OCI-LY1 (cell line): Measurements from ENCODE around the gene CASP3.

Experiments
- H2AFZ ChIP-seq: fragments of 200-600 bp; sonication (generic), shearing (Covaris generic); 2 replicates; pipeline ENCODE4 v1.6.0; 2014; ENCODE audit warnings: antibody characterized with exemption, mild to moderate bottlenecking, low read length
- H3F3A ChIP-seq: fragments of 200-600 bp; sonication (generic), shearing (Covaris generic); 2 replicates; pipeline ENCODE4 v1.6.0; 2014; ENCODE audit warnings: mild to moderate bottlenecking, antibody characterized with exemption, low read length, moderate library complexity; ENCODE audit not compliant: insufficient read depth
- H3K27ac ChIP-seq: fragments of 200-600 bp; sonication (generic); 2 replicates; pipeline ENCODE4 v1.5.1; 2014; ENCODE audit warnings: low read length, mixed run types, mild to moderate bottlenecking, low read depth; ENCODE audit not compliant: poor library complexity, severe bottlenecking
- H3K27me3 ChIP-seq: fragments of 200-600 bp; sonication (generic); 2 replicates; pipeline ENCODE4 v1.6.0; 2014; ENCODE audit warnings: antibody characterized with exemption, mild to moderate bottlenecking, low read length, moderate library complexity; ENCODE audit not compliant: insufficient read depth
- H3K36me3 ChIP-seq: fragments of 200-600 bp; sonication (generic); 2 replicates; pipeline ENCODE4 v1.6.1; 2014; ENCODE audit warnings: mild to moderate bottlenecking, antibody characterized with exemption, low read length, moderate library complexity, mixed read lengths; ENCODE audit not compliant: insufficient read depth
- H3K4me1 ChIP-seq: fragments of 200-600 bp; sonication (generic); 2 replicates; pipeline ENCODE4 v1.5.1; 2014; ENCODE audit warnings: mild to moderate bottlenecking, low read length, moderate library complexity; ENCODE audit not compliant: insufficient read depth, severe bottlenecking
- H3K4me2 ChIP-seq: fragments of 200-600 bp; sonication (generic), shearing (Covaris generic); 2 replicates; pipeline ENCODE4 v1.6.1; 2014; ENCODE audit warnings: low read length
- H3K4me3 ChIP-seq: fragments of 200-600 bp; sonication (generic); 2 replicates; pipeline ENCODE4 v1.5.1; 2014; ENCODE audit warnings: low read length, low read depth, mild to moderate bottlenecking, mixed read lengths; ENCODE audit not compliant: poor library complexity, severe bottlenecking
- H3K79me2 ChIP-seq: fragments of 200-600 bp; shearing (Covaris generic); 2 replicates; pipeline ENCODE4 v1.6.1; 2016; ENCODE audit warnings: mixed run types, low read length, mixed read lengths; ENCODE audit not compliant: insufficient read depth
- H3K9ac ChIP-seq: fragments of 200-600 bp; sonication (generic), shearing (Covaris generic); 2 replicates; pipeline ENCODE4 v1.6.1; 2014; ENCODE audit warnings: mild to moderate bottlenecking, low read length, mixed read lengths
- H3K9me2 ChIP-seq: fragments of 200-600 bp; sonication (generic), shearing (Covaris generic); 2 replicates; pipeline ENCODE4 v1.6.1; 2014; ENCODE audit warnings: low read depth, mild to moderate bottlenecking, low read length, mixed read lengths
- H3K9me3 ChIP-seq: fragments of 200-600 bp; shearing (Covaris generic); 2 replicates; pipeline ENCODE4 v1.6.1; 2014; ENCODE audit warnings: low read length, mixed read lengths
- H4K20me1 ChIP-seq: fragments of 200-600 bp; sonication (generic), shearing (Covaris generic); 2 replicates; pipeline ENCODE4 v1.6.0; 2016; ENCODE audit warnings: mild to moderate bottlenecking, low read length; ENCODE audit not compliant: insufficient read depth
- EZH2 ChIP-seq: fragments of 200-600 bp; sonication (generic), shearing (Covaris generic); IDR thresholded peaks from 2 replicates; pipeline ENCODE4 v1.8.0; 2017; ENCODE audit warnings: borderline replicate concordance, mixed run types, mild to moderate bottlenecking, antibody characterized with exemption, low read length, moderate library complexity, mixed read lengths
- TF ChIP-seq, protein P1 (sequence below): fragments of 200-600 bp; sonication (generic), shearing (Covaris generic); IDR thresholded peaks from 2 replicates; pipeline ENCODE4 v1.5.1; 2017; ENCODE audit warnings: mild to moderate bottlenecking, antibody characterized with exemption, low read length, moderate library complexity, mixed read lengths

Gene CASP3

DNA sequence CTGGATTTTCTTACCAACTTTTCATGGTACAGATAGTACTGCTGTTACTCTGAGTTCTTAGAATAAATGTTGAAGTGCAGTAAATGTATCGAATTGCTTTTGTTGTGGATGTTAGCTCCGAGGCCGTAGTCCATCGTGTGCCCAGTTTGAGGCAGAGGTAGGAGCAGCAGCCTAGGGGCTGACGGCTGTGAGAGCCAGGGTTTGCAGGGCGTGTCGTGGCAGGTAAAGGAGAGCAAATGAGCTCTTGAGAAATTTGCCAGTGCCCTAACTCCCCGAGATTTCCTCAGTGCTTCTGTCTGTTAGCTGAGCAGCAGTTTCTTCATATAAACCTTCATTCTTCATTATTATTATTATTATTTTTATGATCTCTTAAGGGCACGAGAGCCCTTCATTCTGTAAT lies 21.9 kb upstream of the CASP3 start:
- no peaks in the 10 kb centered on the region for H3K9me3 ChIP-seq
- no peaks in the 10 kb centered on the region for H3K79me2 ChIP-seq
- H3K4me2 ChIP-seq = no peak overlapping the region
- H2AFZ ChIP-seq = no peak overlapping the region
- H3K27ac ChIP-seq = no peak overlapping the region
- no peaks in the 10 kb centered on the region for H3K27me3 ChIP-seq
- H3F3A ChIP-seq = no peaks in the 10 kb centered on the region
- no peak overlapping the region for H3K4me3 ChIP-seq
- H3K9ac ChIP-seq = no peak overlapping the region
- peaks cover 36% of the 10 kb centered on the region; the same call in 1 of the 2 replicates for H3K36me3 ChIP-seq
- H4K20me1 ChIP-seq = no peaks in the 10 kb centered on the region
- H3K4me1 ChIP-seq = peaks cover 10% of the 10 kb centered on the region
- H3K9me2 ChIP-seq = no peaks in the 10 kb centered on the region
- TF ChIP-seq, protein P1, sequence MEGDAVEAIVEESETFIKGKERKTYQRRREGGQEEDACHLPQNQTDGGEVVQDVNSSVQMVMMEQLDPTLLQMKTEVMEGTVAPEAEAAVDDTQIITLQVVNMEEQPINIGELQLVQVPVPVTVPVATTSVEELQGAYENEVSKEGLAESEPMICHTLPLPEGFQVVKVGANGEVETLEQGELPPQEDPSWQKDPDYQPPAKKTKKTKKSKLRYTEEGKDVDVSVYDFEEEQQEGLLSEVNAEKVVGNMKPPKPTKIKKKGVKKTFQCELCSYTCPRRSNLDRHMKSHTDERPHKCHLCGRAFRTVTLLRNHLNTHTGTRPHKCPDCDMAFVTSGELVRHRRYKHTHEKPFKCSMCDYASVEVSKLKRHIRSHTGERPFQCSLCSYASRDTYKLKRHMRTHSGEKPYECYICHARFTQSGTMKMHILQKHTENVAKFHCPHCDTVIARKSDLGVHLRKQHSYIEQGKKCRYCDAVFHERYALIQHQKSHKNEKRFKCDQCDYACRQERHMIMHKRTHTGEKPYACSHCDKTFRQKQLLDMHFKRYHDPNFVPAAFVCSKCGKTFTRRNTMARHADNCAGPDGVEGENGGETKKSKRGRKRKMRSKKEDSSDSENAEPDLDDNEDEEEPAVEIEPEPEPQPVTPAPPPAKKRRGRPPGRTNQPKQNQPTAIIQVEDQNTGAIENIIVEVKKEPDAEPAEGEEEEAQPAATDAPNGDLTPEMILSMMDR = no peak
- TF ChIP-seq EZH2 = no peak

DNA sequence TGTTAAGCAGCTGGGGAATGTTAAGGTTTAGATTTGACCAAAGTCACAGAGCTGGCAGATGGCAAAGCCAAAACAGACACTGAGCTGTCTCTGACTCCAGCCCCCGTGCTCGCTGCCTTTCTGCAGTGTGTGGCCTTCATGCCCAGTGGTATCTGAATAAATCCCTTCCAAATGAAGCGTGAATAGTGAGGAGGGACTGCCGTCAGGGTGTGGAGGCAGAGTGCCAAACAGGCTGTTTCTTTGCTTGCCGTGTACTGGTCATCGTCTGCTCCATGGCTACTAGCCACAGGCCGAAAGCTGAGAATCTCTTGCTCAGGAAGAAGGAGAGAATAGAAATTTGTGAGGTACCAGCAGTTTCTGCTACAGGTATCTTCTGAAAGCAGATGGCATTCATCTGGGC lies 20.0 kb upstream of the CASP3 start:
- H3K4me2 ChIP-seq = no peak overlapping the region
- H2AFZ ChIP-seq = no peak overlapping the region
- no peak overlapping the region for H3K27ac ChIP-seq
- H4K20me1 ChIP-seq = no peaks in the 10 kb centered on the region
- TF ChIP-seq, protein P1 = no peak
- no peak for TF ChIP-seq EZH2
- H3K4me1 ChIP-seq = peaks cover 10% of the 10 kb centered on the region
- H3K9ac ChIP-seq = no peak overlapping the region
- no peaks in the 10 kb centered on the region for H3F3A ChIP-seq
- H3K36me3 ChIP-seq = peaks cover 33% of the 10 kb centered on the region; the same call in 1 of the 2 replicates
- H3K9me2 ChIP-seq = no peaks in the 10 kb centered on the region
- no peaks in the 10 kb centered on the region for H3K27me3 ChIP-seq
- no peaks in the 10 kb centered on the region for H3K9me3 ChIP-seq
- H3K79me2 ChIP-seq = no peaks in the 10 kb centered on the region
- no peak overlapping the region for H3K4me3 ChIP-seq

DNA sequence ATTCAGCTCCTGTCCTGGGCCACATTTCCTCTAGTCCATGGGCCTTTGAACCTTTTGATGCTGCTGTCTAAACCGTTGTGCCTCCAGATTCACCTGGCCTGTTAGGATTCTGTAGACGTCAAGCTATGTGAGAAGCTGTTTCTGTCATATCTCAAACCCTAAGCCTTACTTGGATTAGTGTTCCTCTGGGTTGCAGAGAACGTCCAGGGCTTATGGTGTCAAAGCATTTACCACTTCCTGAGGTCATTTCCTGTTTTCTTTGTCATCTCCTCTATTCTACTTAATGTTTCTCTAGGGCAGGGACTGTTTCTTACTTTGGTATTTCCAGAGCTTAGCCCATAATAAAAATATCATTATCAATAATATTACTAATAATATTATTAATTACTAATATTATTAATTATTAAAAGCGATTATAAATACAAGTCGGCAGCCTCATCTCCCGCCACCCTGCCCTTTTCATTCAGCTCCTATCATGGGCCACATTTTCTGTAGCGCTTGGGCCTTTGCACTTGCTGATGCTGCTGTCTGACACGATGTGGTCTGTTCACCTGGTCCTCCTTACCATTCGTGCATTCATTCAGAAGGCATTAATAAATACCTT lies 19.4 kb upstream of the CASP3 start:
- Histone ChIP-seq H3K4me2 (peak overlapping the region; percentile 16; the same call in 1 of the 2 replicates), H4K20me1 (no peaks in the 10 kb centered on the region), H3K9me2 (no peaks in the 10 kb centered on the region), H3K4me3 (no peak overlapping the region), H3K27me3 (no peaks in the 10 kb centered on the region), H3K9me3 (no peaks in the 10 kb centered on the region), H3K9ac (no peak overlapping the region), H3K27ac (peak overlapping the region; percentile 18), H3K36me3 (peaks cover 28% of the 10 kb centered on the region; the same call in 1 of the 2 replicates), H3F3A (no peaks in the 10 kb centered on the region), H3K79me2 (no peaks in the 10 kb centered on the region), H3K4me1 (peaks cover 10% of the 10 kb centered on the region), H2AFZ (no peak overlapping the region)
- TF ChIP-seq EZH2 = no peak
- TF ChIP-seq, protein P1 = no peak
